C4-2B (cell line): ENCODE measurements around the gene DGKE.

ENCODE experiments used
- H3K27ac ChIP-seq: fragments of 450-650 bp; 2 replicates; pipeline ENCODE4 v1.5.1; 2017
- CTCF ChIP-seq: fragments of 450-650 bp; conservative IDR thresholded peaks from 2 replicates; pipeline ENCODE4 v1.5.1; 2017; ENCODE audit warnings: mild to moderate bottlenecking
- ZFX ChIP-seq: fragments of 450-650 bp; IDR thresholded peaks from 2 replicates; pipeline ENCODE4 v1.6.1; 2017

DGKE gene

GRCh38 chr17:56881685-56882295 lies 47.8 kb downstream of the DGKE start:
- no peak overlapping the region for H3K27ac ChIP-seq
- TF ChIP-seq CTCF = no peak
- no peak for TF ChIP-seq ZFX

GRCh38 chr17:56883616-56884015 lies 49.7 kb downstream of the DGKE start:
- no peak overlapping the region for H3K27ac ChIP-seq
- TF ChIP-seq ZFX (no peak), CTCF (no peak)

GRCh38 chr17:56884483-56885311 lies 50.7 kb downstream of the DGKE start:
- no peak overlapping the region for H3K27ac ChIP-seq
- no peak for TF ChIP-seq CTCF
- TF ChIP-seq ZFX = no peak

- TF ChIP-seq ZFX (no peak), CTCF (no peak)
- no peak overlapping the region for H3K27ac ChIP-seq
Measured at GRCh38 chr17:56885312-56885657, 51.3 kb downstream of the DGKE start.

- TF ChIP-seq CTCF (no peak), ZFX (no peak)
- H3K27ac ChIP-seq = no peak overlapping the region
Measured at GRCh38 chr17:56886288-56886731, 52.4 kb downstream of the DGKE start.

- TF ChIP-seq ZFX (no peak), CTCF (no peak)
Measured at GRCh38 chr17:56887105-56887504, 53.2 kb downstream of the DGKE start.

More at GRCh38 chr17:56887105-56887504, 53.2 kb downstream of the DGKE start:
- H3K27ac ChIP-seq = no peak overlapping the region
